ENCODE measurements around the gene GP2.

- TF ChIP-seq CTCF (IDR thresholded peaks at IDR 0.05) = no peak
- TF ChIP-seq POLR2AphosphoS5 (IDR thresholded peaks at IDR 0.05) = no peak
- no peak for TF ChIP-seq POLR2A (IDR thresholded peaks at IDR 0.05)
These were observed 10.6 kb downstream of the GP2 start for GRCh38 chr16:20316715-20317114.
